ENCODE data around the gene RGL2. TPM values are rescaled to one million over a fixed set of nuclear protein-coding genes. Genes with fewer than 3 reads are reported as not detected.
"Not testable (repeated sequence)": the region's sequence is repeated elsewhere in the genome, so short reads cannot be mapped to it uniquely, and the experiment has no call there.

The RGL2 gene
- total and polyA plus RNA-seq, 10 donors = 73.3 to 212 (median 142) TPM

GRCh38 chr6:33343953-33344611, 45.3 kb upstream of the RGL2 start:
- DNase-seq = no peak
- 21 to 32% (median 29%) methylated on average over 6 of the region's 6 CpGs for WGBS, 5 donors
- TF ChIP-seq POLR2AphosphoS5 (IDR thresholded peaks at IDR 0.05) = peak in 1 of 3 donors; percentile 34
- TF ChIP-seq POLR2A (IDR thresholded peaks at IDR 0.05) = no peak
- peak in 1 of 11 experiments; percentile 16 for TF ChIP-seq CTCF (IDR thresholded peaks at IDR 0.05 in 8 of 11, conservative IDR thresholded peaks at IDR 0.05 in 3 of 11)
- H3K9me3 ChIP-seq = no peaks in the 10 kb centered on the region
- peak overlapping the region in 5 of 8 donors; percentile 5 to 60 (median 18) for H3K4me3 ChIP-seq
- H3K27me3 ChIP-seq (replicated peaks in 1 of 7) = no peaks in the 10 kb centered on the region
- H3K4me1 ChIP-seq = peaks cover 4 to 50% (median 26%) of the 10 kb centered on the region in 6 donors
- peak overlapping the region; percentile 53 to 94 (median 86) for H3K27ac ChIP-seq
- no peaks in the 10 kb centered on the region for H3K36me3 ChIP-seq
- intact Hi-C loops (cut with DNase I; ENCODE audit: low total_unique reads) = no loop called here

GRCh38 chr6:33343606-33343952, 44.8 kb upstream of the RGL2 start:
- H3K27me3 ChIP-seq (replicated peaks in 1 of 7); H3K36me3 ChIP-seq; DNase-seq; intact Hi-C loops (cut with DNase I; ENCODE audit: low total_unique reads); H3K9me3 ChIP-seq: not testable (repeated sequence)
- Histone ChIP-seq H3K4me3 (peak overlapping the region in 1 of 8 donors; percentile 60), H3K27ac (peak overlapping the region; percentile 50 to 94 (median 86)), H3K4me1 (peaks cover 4 to 50% (median 26%) of the 10 kb centered on the region in 6 donors)
- WGBS, 5 donors = 49 to 65% (median 61%) methylated on average over 7 of the region's 7 CpGs

- intact Hi-C loops (cut with DNase I; ENCODE audit: low total_unique reads) = no loop called here
- peaks cover 2 to 32% (median 11%) of the 10 kb centered on the region in 6 donors for H3K4me1 ChIP-seq
- no peak overlapping the region for H3K27ac ChIP-seq
- no peak for DNase-seq
- 63 to 78% (median 72%) methylated on average over 6 of the region's 6 CpGs for WGBS, 5 donors
- no peaks in the 10 kb centered on the region for H3K36me3 ChIP-seq
- no peaks in the 10 kb centered on the region for H3K9me3 ChIP-seq
- TF ChIP-seq POLR2A (IDR thresholded peaks at IDR 0.05) = no peak
- no peak for TF ChIP-seq POLR2AphosphoS5 (IDR thresholded peaks at IDR 0.05)
- no peak for TF ChIP-seq CTCF (IDR thresholded peaks at IDR 0.05 in 8 of 11, conservative IDR thresholded peaks at IDR 0.05 in 3 of 11)
- no peaks in the 10 kb centered on the region for H3K27me3 ChIP-seq (replicated peaks in 1 of 7)
- H3K4me3 ChIP-seq = no peak overlapping the region
Observed at GRCh38 chr6:33339193-33339592, 40.5 kb upstream of the RGL2 start.

- Histone ChIP-seq H3K4me1 (peaks cover 0 to 20% (median 0%) of the 10 kb centered on the region in 6 donors), H3K36me3 (no peaks in the 10 kb centered on the region), H3K4me3 (no peak overlapping the region), H3K27ac (no peak overlapping the region), H3K27me3 (replicated peaks in 1 of 7) (no peaks in the 10 kb centered on the region), H3K9me3 (no peaks in the 10 kb centered on the region)
- no peak for TF ChIP-seq POLR2AphosphoS5 (IDR thresholded peaks at IDR 0.05)
- no peak for TF ChIP-seq CTCF (IDR thresholded peaks at IDR 0.05 in 8 of 11, conservative IDR thresholded peaks at IDR 0.05 in 3 of 11)
- DNase-seq = no peak
- intact Hi-C loops (cut with DNase I; ENCODE audit: low total_unique reads) = no loop called here
- 84 to 91% (median 88%) methylated on average over 3 of the region's 3 CpGs for WGBS, 5 donors
Observed at GRCh38 chr6:33336495-33336894, 37.8 kb upstream of the RGL2 start.

Measured in spleen (tissue), 11 donors.